HG02884 (cell line): ENCODE measurements around the gene HOXA3.

Experiments used
- ATAC-seq: cut with Tn5 transposase; IDR thresholded peaks from one replicate; pipeline ENCODE4 v1.9.1; 2021; ENCODE audit warnings: mild to moderate bottlenecking, moderate library complexity; ENCODE audit not compliant: unreplicated experiment

HOXA3 gene

GRCh38 chr7:27131390-27131819 lies 21.0 kb downstream of the HOXA3 start:
- ATAC-seq: no peak

GRCh38 chr7:27130540-27131389 lies 21.6 kb downstream of the HOXA3 start, which contains the start of gene HOXA4:
Gene HOXA4 (minus strand): TSS chr7:27130757. CDS start chr7:27130733, 24 bp downstream.
- ATAC-seq: no peak

DNA sequence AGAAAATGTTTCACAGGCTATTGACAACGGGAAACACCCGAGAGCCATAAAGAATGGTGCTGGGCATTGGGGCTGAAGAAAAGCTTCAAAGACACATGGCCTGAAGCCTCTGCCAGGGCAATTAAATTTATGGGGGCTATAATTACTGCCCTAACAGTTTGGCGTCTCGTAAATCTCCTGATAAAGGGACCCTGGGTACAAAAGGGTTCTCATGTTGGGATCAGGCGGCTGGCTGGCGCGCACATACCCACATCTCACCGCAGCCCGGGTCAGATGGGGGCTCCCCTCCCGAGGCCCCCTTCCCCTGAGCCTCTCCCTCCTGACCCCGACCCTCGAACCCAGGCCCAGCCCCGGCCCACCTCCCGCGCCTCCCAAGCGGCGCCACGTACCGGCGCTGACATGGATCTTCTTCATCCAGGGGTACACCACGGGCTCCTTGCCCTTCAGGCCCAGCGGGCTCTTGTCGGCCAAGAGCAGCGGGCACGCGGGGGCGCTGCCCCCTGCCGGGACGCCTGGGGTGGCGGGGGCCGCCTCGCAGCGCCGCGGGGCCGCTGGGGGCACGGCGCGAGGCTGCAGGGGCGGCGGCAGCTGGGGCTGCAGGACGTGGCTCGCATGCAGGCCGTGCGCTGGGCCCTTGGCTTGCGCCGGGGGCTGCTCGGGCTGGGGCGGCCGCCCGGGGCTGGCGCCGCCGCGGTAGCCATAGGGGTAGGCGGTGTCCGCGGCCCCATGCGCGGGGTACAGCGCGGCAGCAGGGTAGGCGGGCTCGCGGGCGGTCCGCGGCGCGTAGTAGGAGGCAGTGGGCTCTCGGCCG lies 22.4 kb downstream of the HOXA3 start:
- ATAC-seq: no peak

DNA sequence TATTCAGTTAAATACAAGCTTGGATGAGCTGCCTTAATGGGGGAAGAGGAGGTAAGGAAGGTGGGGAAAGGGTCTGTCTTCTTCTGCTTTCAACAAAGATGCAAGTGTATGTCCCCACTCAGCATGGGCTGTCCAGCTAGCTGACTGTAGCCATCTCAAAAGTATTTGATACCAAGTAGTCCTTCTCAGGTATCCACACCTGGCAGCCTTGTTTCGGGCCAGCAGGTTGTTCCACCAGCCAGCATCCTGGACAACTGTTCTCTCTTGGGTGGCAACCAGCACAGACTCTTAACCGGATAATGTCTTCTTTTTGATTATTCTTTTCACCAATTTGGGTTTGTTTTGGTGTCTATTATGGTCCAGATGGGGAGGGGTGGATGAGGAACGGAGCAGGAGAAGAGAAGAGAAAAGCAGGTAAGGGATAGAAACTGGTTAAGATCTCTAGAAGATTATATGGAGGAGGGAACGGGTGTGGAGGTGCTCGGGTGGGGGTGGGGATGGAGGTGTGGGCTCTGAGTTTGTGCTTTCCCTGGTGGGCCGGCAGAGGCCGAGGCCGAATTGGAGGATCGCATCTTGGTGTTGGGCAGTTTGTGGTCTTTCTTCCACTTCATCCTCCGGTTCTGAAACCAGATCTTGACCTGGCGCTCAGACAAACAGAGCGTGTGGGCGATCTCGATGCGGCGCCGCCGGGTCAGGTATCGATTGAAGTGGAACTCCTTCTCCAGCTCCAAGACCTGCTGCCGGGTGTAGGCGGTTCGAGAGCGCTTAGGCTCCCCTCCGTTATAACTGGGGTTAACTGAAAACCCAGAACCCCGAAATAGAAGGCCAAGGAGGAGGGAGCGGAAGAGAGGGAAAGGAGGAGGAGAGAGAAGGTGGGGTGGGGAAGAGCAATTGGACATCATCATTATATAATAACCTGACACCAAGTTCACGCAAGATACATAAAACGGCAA lies 23.3 kb downstream of the HOXA3 start:
- no peak for ATAC-seq

DNA sequence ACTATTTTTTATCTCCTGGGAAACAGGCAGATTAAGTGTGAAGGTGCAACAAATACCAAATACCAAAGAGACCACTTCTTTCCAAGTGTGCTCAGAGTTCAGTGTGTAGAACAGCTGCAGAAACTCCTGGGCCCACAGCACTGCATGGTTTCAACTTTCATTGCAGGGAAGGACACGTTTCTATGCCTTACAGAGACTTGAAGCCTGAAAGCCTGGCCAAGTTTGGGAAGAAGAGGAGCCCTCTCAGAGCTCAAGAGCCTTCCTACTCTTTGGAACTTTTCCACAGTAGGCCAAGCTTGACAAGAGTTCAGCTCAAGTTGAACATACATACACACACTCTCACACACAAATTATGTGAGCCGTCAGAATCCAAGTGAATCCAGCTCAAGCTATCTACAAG lies 24.3 kb downstream of the HOXA3 start:
- ATAC-seq: no peak

DNA sequence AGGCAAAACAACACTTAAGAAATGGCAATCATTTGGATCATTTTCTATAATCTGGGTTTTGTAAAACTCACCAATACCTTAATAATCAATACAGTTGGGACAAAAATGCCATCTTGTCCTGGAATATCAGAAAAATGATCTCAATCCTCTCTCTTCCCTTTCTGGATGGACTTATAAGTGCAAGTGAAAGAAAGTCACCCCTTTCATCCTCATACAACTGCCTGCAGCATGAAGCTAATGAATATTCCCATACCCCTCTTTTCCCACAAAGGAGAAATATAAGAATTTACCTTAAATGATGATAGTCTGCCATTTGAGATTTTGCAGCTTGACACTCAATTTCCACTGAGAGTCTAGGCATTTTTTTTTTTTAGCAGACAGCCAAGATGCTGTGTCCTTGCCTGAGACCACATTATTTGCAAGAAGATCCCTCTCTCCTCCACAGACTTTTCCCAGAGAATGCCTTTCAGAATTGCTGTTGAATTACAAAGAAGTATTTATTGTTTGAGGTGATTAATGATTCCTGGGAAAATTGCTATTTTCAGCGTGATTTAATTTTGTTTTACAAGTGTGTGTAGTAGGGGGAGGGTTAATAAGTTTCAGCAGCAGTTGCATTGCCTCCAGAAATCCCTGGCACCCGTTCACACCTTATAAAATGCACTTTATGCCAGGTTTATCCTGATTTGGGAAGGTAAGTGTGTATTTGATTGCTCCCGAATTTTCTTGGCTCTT lies 25.6 kb downstream of the HOXA3 start:
- ATAC-seq: no peak

- no peak for ATAC-seq
Observed at GRCh38 chr7:27125986-27126394, 26.4 kb downstream of the HOXA3 start.

DNA sequence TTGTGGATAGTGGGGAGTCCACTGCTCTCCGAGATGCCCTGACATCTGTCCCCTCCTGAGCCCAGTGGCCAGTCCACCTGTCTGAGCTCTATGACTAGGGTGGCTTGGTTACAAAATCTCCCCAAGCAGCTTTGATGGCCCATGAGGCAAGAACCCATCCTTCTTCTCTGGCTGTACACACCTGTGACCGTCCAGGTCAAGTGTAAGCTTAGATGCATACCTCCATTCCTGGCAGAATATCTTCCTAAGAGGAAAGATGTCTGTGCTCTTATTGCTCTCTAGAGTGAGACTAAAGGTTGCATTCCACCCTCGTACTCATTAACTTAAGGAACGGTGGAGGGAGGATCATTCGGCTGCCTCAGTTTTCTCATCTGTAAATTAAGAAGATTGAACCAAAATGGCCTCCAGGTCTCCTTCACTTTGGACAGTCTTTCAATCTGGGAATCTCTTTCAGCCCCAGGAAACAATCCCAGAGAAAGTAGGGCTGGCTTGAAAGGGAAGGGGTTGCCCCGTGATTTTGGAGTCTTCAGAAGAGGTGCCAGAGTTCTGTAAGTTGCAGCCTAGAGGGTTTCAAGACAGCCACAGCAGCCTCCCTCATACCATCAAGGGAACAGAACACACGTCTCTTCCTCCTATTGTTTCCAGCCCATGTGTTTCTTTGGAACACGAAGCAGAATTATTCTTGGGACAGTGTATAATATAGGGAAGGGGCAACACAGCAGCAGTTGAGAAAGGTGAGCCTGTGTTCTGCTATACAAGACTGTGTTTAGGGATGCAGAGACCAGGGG lies 27.3 kb downstream of the HOXA3 start:
- no peak for ATAC-seq

- ATAC-seq: no peak
Observed at GRCh38 chr7:27124096-27124901, 28.1 kb downstream of the HOXA3 start.

- ATAC-seq: no peak
Observed at GRCh38 chr7:27123477-27124053, 28.8 kb downstream of the HOXA3 start.

DNA sequence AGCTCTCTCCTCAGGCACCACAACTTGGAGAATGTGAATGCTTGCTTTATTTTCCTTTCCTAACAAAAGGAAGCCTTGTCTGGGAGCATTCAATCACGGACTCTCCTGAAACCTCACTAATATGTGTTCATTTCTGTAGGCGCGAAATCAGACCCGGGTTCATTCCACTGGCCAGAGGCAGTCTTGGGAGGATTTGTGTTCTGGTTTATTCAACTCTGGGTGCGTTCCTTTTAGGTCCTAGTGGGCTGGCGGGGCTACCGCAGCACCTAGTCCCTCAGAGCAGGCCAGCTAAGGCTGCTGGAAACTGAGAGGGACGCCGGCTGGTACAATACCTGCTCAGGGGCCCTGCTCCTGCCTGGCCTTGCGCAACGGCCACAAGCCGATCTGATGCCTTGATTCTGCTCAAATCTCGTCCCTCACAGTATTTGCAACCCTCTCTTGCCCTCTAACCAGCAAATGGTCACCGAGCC lies 29.3 kb downstream of the HOXA3 start:
- no peak for ATAC-seq

GRCh38 chr7:27122077-27122910 lies 30.1 kb downstream of the HOXA3 start:
- no peak for ATAC-seq

- ATAC-seq: no peak
Observed at GRCh38 chr7:27121684-27122076, 30.7 kb downstream of the HOXA3 start.

DNA sequence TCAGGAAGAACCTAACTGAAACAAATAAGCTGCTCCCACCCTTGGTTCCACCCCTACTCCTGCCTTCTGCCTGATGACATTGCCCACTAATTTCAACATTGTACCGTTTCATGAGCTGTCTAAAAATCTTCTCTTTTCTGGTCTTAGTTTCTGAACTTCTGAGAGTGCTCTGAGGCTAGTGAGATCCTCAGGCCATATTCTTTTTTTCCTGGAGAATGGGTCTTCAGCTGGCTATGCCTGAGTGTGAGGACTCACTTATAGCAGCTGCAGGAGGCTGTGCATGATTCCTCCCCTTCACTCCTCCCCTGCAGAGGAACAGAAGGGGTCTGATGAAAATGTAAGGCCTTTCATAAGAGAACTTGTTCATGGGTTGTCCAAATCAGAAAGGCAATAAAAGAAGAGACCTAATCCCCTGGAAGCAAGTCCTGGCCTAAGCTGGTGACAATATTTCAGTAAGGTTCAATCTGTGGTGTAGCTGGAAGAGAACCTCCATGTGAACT lies 32.9 kb downstream of the HOXA3 start:
- no peak for ATAC-seq

- ATAC-seq: no peak
Observed at GRCh38 chr7:27118580-27118979, 33.8 kb downstream of the HOXA3 start.

GRCh38 chr7:27117887-27118491 lies 34.4 kb downstream of the HOXA3 start:
- ATAC-seq: no peak
